Embryonic facial prominence (tissue), 1 donor: ENCODE data around the gene L3MBTL1.
"Not testable (repeated sequence)": the region's sequence is repeated elsewhere in the genome, so short reads cannot be mapped to it uniquely, and the experiment has no call there.

ENCODE experiments used
- DNase-seq: peaks from one replicate; pipeline ENCODE4 v3.0.0-alpha.2; 2016; ENCODE audit errors: extremely low spot score

L3MBTL1 gene

DNA sequence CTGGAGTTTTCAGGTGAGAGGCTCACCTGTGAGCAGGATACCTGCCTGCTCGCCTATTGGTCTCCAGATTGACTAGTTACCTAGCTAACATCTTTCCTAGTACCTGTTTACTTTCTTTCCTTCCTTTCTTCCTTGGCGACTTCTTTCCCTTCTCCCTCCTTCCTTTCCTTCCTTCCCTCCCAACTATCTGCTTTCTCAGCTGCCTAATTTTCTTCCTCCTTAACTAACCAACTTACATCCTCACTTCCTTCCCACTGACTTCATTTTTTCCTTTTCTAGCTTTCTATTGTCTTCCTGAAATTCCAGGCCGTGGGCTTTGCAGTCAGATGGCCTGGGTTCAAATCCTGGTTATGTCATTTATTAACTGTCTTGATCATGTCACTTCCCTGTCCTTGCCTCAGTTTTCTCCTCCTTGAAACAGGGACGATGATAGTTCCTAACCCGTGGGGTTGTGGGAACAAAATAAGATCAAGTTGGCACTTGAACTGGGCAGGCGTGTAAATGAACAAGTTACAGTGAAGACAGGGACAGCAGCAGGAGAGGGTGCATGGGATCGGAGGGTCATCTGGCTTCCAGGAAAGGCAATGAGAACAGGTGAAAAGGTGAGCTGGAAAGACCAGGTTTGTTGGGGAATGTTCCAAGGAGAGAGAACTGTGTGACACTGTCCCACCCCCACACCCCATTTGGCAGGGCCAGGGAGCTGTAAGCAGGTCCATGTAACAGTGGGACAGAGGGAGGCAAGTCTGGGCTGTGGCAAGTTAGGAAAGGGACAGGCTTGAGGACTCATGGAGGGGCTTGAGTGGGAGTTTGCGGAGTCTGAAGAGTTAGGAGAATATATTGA is 51.9 kb downstream of the L3MBTL1 start:
- no peak for DNase-seq

DNA sequence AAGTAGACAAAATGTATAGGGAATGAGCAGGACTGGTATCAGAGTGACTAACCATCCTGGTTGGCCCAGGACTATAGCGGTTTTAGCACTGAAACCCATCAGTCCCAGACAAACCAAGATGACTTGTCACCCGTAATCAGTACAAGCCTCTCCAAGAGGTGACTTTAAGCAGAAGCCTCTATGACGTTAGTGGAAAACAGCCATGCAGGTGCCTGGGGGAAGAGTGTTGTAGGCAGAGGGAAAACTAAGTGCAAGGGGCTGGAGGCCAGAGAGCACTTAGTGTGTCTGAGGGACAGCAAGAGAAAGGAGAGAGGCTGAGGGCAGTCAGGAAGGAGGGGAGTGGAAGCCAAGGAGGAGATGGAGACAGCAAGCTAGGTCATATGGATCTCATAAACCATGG is 53.5 kb downstream of the L3MBTL1 start:
- DNase-seq, result no peak

DNA sequence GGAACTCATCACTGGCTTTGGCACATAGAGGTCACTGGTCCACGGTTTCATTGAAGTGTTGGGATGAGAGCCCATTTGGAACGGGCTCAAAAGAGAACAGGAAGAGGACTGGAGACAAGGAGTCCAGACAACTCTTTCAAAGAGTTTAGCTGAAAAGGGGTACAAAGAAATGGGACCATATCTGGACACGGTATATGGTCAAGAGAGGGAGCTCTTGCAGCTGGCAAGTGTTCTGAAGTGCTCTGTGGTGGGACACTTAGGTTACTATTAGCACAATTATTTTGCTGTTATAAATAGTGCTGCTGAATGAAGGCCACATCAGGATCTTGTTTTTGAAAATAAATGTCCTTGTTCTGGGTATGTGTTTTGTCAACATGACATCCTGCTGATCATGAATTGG is 55.9 kb downstream of the L3MBTL1 start:
- no peak for DNase-seq

DNA sequence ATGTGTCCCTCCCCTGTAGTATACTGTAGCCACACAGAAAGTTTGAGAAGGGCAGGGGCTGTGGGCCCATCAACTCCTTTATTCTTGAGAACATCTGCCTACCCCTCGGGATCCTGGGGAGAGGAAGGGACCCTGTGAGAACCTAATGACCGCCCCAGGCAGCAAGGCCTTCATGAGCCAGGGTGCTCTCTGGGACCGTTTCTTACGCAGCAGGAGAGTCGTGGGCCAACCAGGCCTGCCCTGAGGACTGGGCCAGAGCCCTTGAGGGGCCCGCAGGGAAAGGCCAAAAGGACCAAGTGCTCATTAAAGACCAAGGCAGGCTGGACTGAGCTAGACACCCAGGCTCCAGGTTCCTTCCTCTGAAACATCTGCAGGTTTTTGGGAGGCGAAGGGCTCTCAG is 56.5 kb downstream of the L3MBTL1 start:
- DNase-seq, result no peak

DNA sequence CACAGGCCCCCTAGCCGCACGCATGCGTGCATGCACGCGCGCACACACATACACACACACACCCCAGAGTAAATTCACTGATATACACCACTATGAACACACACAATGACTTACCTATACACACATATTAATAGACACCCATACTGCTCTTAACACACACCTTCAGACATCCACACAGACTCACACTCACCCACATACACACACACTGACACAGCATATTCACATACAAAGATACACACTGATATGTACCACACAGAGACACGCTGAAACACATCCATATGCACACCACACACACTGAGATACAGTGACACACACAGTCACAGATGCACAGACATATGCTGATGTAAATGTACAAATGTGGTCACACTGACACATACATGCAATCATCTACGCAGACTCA is 57.0 kb downstream of the L3MBTL1 start:
- no peak for DNase-seq

DNA sequence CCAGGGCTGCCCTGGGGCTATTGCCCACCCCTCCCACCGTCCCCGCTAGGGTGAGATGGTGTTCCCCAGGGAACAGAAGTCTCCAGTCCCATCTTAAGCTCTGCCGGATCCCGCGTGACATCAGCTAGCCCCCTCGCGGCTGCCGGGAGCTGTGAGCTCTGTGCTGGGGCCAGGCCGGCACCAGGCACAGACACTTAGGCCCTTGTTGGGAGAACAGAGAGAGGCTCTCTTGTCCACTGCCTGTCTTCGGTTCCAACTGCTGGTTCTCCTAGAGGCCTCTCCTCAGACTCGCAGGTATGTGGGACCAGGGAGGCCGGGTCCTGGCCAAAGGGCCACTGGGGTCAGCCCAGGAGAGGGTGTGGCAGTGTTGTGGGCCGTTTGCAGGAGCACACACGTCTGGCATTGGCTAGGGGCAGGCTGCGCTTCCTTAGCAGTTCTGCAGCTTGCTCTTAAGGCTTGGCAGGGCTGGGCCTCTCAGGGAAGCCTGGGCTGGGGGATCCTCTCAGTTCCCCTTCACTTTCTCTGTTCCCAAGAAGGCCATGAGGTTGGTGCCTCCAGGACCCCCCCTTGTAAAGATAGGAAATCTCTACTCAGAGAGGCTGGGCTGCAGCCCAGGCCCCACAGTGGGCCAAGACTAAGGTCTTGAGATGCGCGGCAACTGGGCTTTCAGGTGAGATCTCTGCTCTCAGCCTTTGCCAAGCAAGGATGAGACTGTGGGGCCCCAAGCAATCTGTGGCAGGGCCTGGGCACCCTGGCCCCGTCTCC is 57.7 kb downstream of the L3MBTL1 start:
- no peak for DNase-seq

DNA sequence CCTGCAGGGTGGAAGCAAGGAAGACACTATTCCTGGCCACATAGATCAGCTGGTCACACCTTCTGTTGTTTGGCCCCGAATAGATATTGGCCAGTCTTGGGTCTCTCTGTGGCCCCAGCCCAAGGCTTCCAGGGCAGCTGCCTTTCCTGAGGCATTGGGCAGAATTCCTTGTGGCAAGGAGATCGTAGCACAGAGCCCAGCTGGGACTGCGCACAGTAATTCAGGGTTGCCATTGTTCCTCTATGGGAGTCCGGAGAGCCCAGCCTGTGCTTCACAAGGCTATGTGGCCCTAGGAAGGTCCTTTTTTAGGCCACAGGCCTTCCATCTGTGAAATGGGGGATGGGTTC is 58.2 kb downstream of the L3MBTL1 start:
- no peak for DNase-seq

DNA sequence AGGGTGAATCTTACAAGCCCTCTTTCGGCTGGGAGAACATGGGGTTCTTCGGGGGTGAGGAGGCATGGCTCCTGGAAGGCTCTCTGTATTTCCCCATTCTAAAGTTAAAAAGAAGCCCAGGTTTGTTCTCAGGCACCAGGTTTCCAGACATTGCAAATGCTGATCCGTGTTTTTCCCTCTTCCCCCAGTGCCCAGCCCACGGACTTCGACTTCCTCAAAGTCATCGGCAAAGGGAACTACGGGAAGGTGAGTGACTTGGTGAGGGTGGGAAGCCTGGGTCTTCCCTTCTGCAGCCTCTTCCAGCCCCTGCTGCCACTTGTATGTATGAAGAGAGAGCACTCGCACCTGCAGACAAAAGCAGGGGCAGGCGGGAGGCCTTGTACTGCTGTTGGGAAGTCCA is 60.0 kb downstream of the L3MBTL1 start:
- DNase-seq, result no peak

DNA sequence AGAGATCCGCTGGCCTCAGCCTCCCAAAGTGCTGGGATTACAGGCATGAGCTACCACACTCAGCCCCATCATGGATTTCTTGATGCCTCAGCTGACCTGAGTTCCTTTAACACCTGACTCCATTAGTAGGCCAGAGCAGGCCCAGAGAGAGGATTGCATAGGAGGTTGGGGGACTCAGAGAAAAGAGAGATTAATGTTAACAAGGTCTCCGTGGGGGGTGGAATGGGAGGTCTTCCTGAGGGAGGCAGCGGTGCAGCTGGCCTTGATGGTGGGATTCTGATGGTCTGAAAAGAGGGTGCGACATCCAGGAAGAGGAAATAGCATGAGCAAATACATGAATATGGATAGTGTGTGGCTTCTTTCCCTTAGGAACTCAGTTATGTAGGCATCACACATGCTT is 61.2 kb downstream of the L3MBTL1 start:
- DNase-seq, result no peak

DNA sequence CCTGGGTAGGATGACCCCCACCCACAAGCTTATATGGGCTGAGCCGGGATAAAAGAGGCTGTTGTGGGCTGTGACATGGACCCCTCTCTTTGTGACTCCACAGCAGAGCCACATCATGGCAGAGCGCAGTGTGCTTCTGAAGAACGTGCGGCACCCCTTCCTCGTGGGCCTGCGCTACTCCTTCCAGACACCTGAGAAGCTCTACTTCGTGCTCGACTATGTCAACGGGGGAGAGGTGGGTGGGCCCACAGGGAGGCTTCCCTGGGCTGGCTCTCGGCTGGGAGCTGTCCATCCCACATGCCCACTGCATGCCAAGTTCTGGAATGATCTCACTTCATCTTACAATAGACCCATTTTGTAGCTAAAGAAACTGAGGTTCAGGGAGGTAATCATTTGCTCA is 61.8 kb downstream of the L3MBTL1 start:
- no peak for DNase-seq

DNA sequence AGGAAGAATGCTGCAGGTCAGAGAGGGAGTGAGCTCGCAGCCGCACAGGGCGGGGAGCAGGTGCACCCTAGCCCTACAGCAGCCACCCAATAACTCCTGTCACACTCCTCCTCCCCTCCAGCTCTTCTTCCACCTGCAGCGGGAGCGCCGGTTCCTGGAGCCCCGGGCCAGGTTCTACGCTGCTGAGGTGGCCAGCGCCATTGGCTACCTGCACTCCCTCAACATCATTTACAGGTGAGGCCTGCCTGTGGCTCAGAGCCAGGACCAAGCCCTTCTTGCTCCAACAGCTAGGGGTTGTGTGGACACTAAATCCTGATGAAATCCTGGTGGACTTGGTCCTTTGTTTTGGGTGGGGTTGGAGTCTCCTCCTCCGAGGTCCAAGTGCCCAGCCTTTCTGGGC is 63.0 kb downstream of the L3MBTL1 start:
- DNase-seq, result no peak

DNA sequence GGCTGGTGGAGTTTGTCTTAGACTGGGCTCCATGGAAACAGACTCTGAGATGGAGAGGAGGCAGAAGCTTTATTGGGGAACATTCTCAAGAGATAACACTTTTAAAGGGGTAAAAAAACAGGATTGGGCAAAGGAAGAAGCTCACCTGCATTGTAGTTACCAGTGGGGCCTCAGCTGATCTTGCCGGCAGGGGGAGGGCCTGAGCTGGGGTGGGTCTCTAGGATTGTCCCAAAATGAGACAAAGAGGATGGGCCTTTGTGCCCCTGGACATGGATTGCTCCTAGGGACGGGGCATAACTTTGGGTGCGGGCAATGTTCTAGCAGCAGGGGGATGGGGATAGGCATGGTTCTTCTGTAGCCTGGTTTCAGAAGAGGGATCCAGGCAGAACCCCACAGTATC is 63.8 kb downstream of the L3MBTL1 start:
- DNase-seq, result no peak

DNA sequence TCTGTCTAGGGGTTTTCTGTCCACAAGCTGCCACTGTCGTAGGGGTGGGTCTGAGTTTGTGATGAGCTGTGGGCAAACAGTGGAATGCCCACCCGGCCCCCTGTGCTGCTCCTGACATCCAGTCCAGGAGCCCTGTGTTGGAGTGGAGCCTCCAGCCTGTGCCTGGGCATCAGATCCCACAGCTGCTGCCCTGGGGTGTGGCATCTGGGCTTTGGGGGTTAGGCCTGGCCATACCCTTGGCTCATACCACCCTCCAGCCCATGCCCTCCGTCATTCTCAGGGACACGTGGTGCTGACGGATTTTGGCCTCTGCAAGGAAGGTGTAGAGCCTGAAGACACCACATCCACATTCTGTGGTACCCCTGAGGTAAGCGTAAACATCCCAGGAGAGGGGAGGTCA is 64.3 kb downstream of the L3MBTL1 start:
- no peak for DNase-seq

DNA sequence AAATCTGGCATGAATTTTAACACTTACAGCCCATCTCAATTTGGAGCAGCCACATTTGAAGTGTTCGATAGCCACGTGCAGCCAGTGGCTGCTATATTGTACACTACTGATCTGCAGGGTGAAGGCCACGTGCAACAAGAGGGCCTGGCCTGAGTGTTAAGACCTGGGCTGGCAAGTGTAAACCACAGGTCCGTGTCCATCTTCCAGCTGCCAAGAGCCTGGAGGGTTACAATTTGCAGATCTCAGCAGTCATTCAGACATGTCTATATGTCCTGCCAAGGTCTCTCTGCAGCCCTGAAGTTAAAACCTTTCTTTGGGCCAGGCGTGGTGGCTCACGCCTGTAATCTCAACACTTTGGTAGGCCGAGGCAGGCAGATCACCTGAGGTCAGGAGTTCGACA is 65.4 kb downstream of the L3MBTL1 start:
- no peak for DNase-seq

DNA sequence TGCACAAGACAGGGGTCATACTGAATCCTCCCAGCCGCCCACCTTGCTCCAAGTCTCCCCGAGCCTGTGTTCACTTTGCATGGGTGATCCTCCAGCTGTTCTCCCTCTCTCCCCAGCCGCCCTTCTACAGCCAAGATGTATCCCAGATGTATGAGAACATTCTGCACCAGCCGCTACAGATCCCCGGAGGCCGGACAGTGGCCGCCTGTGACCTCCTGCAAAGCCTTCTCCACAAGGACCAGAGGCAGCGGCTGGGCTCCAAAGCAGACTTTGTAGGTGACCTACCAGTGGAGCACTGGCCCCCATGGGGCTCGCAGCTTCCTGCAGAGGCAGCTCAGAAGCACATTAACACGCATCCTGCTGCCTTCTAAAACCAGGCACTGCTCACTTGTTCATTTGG is 68.6 kb downstream of the L3MBTL1 start:
- no peak for DNase-seq

DNA sequence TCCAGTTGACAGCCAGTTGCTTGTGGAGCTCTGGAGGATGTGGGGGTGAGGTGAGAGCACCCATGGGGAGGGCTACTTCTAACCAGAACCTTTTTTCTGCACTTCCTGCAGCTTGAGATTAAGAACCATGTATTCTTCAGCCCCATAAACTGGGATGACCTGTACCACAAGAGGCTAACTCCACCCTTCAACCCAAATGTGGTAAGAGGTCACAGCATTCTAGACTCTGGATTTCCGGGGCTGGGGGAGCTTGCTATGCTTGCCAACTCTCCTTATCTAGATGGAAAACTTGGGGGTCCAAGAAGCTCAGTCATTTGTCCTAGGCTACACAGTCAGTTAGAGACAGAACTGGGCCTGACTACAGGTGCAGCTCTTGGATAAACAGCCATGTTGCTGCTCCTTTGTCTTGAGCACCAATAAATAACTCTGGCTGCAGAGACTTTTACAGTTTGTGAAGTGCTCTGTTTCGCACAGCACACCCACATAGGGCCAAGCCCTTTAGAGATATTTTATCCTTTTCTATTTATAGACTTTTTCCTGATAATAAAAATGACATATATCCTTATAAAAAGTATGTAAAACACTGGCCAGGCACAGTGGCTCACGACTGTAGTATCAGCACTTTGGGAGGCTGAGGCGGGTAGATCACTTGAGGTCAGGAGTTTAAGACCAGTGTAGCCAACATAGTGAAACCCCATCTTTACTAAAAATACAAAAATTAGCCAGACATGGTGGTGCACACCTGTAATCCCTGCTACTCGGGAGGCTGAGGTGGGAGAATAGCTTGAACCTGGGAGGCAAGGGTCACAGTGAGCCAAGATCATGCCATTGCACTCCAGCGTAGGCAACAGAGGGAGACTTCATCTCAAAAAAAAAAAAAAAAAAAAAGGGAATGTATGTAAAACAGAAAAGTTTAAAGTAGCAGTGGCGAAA is 72.6 kb downstream of the L3MBTL1 start:
- no peak for DNase-seq

DNA sequence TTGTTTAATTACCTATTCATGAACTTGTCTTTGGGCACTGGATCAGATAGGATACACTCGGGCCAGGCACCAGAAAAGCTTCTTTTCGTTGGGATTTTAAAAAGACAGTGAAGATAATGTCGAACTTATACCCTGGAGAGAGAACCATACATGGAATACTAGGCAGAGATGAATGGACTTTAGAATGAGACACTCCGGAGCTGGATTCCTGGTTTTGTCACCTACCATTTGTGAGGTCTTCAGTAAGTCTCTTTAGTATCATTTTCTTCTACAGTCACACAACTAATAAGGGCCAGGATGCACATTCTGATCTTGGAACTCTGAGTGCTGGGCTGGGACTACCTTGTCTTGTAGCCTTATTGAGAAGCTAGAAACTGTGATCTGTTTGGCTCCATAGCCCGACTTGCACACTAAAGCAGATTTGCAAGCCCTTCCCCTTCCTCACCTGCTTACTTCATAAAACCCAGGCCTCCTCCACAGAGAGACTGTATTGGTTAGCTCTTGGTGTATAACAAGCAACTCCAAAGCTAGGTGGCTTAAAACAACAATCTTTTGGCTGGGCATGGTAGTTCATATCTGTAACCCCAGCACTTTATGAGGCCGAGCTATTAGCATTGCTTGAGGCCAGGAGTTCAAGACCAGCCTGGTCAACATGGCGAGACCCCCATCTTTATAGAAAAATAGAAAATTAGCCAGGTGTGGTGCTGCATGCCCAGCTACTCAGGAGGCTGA is 75.8 kb downstream of the L3MBTL1 start:
- DNase-seq, result no peak

DNA sequence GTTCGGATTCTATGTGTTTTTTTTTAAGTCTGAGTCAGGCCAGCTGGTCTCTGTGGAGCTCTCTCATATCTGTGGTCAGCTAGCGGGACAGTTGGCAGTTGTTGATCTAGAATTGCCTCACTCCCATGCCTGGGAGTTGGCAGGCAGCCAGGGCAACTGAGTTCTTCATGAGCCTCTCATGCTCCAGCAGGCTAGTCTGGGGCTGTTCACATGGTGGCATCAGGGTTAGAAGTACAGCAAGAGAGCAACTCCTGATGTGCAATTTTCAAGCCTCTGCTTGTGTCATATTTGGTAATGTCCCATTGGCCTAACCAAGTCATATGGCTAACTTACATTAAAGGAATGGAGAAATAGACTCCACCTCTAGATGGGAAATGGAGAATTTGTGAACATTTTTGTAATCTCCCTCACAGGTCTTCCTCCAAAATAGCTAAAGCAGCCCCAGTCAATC is 76.5 kb downstream of the L3MBTL1 start:
- DNase-seq, result no peak

DNA sequence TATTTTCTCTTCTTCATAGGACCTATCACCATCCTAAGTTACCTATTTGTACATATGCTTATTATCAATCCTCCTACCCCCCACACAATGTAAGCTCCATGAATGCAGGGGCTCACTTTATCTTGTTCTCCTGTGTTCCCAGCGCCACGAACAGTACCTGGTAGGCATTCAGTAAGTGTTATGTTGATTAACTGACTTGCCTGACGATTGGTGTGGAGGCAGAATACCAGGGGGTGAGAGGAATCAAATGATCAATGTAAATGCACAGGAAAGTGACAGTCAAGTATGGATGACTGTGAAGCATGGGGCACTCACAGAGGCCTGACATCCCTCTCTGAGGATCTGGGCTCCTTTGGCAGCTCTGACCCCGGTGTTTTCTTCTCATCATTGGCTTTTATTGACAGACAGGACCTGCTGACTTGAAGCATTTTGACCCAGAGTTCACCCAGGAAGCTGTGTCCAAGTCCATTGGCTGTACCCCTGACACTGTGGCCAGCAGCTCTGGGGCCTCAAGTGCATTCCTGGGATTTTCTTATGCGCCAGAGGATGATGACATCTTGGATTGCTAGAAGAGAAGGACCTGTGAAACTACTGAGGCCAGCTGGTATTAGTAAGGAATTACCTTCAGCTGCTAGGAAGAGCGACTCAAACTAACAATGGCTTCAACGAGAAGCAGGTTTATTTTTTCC is 77.1 kb downstream of the L3MBTL1 start:
- DNase-seq, result no peak

DNA sequence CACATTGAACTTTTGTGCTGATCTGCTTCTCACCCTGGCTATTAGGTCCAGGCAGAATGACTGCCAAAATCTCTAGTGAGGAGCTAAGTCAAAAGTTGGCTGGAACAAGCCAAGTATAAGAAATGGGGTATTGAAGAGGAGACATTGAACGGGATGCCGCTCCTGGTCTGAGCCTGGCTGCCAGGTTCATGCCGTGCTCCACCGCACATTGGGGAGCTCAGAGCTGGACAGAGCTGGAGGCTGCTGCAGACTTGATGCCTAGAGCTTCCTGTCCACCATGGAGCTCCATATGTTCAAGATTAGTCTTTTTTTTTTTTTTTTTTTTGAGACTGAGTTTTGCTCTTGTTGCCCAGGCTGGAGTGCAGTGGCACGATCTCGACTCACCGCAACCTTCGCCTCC is 79.1 kb downstream of the L3MBTL1 start:
- DNase-seq, result no peak

DNA sequence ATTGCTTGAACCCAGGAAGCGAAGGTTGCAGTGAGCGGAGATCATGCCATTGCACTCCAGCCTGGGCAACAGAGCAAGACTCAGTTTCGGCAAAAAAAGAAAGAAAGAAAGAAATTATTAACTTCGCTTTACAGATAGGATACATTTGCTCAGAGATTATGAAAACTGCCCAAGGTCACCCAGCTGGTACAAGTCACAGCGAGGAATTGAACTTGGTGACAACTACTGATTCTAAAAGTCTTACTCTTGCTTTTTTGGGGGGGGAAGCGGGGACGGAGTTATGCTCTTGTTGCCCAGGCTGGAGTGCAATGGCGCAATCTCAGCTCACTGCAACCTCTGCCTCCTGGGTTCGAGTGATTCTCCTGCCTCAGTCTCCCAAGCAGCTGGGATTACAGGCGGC is 81.0 kb downstream of the L3MBTL1 start:
- not testable (repeated sequence) for DNase-seq
